Parathyroid adenoma (tissue), 2 donors: ENCODE data around the gene RBM44.

Experiments used
- H2AFZ ChIP-seq: fragments of 300-600 bp; sonication (generic); one replicate; pipeline ENCODE4 v1.7.0; 2017; ENCODE audit warnings: antibody characterized with exemption, mild to moderate bottlenecking
- H3K27ac ChIP-seq: fragments of 300-600 bp; sonication (generic); one replicate; pipeline ENCODE4 v1.7.0; 2017
- H3K27me3 ChIP-seq: fragments of 300-600 bp; sonication (generic); one replicate; pipeline ENCODE4 v1.7.0; 2017; ENCODE audit warnings: low read length; ENCODE audit not compliant: control insufficient read depth, insufficient read depth
- H3K36me3 ChIP-seq: fragments of 300-600 bp; sonication (generic); one replicate; pipeline ENCODE4 v1.7.0; 2017; ENCODE audit warnings: low read length; ENCODE audit not compliant: control insufficient read depth, insufficient read depth
- H3K4me1 ChIP-seq: fragments of 300-600 bp; sonication (generic); one replicate; pipeline ENCODE4 v1.7.0; 2017; ENCODE audit warnings: control low read depth
- H3K4me2 ChIP-seq: fragments of 300-600 bp; sonication (generic); one replicate; pipeline ENCODE4 v1.7.0; 2017; ENCODE audit warnings: low read length
- H3K4me3 ChIP-seq: fragments of 300-600 bp; sonication (generic); one replicate; pipeline ENCODE4 v1.7.0; 2017; ENCODE audit warnings: low read depth, low read length
- H3K79me2 ChIP-seq: fragments of 300-600 bp; sonication (generic); one replicate; pipeline ENCODE4 v1.7.0; 2017; ENCODE audit warnings: control low read depth
- H3K9ac ChIP-seq: fragments of 300-600 bp; sonication (generic); one replicate; pipeline ENCODE4 v1.7.0; 2017; ENCODE audit warnings: mild to moderate bottlenecking
- H3K9me3 ChIP-seq: fragments of 300-600 bp; sonication (generic); one replicate; pipeline ENCODE4 v1.7.0; 2017; ENCODE audit warnings: low read length; ENCODE audit not compliant: control insufficient read depth
- CTCF ChIP-seq: fragments of 300-600 bp; sonication (generic); IDR thresholded peaks from one replicate; pipeline ENCODE4 v1.7.0; 2017; ENCODE audit warnings: antibody characterized with exemption, mild to moderate bottlenecking
- donor health status: primary hyperparathyroidism.

RBM44 gene

DNA sequence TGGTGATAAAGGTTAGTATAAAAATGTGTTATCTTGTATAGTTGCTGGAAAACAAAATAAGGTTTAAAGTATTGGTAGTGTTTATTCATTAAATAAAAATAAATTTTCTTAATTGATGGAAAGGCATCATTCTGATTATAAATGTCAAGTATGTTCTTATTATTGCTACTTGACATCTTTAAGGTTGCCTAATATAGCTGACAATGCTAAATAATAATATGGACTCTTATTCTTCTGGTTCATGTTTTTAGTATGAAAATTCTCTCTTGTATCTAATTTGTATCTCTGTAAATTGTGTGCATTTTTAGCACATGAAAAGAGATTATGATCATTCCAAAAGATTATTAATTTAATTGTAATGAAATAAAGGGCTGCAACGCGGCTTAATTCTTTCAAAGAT, 25.0 kb downstream of the RBM44 start:
- H2AFZ ChIP-seq = no peak overlapping the region
- H3K9me3 ChIP-seq = no peaks in the 10 kb centered on the region
- H3K9ac ChIP-seq = no peak overlapping the region
- TF ChIP-seq CTCF = no peak
- H3K79me2 ChIP-seq = no peaks in the 10 kb centered on the region
- no peak overlapping the region for H3K27ac ChIP-seq
- H3K36me3 ChIP-seq = no peaks in the 10 kb centered on the region
- no peaks in the 10 kb centered on the region for H3K4me1 ChIP-seq
- no peak overlapping the region for H3K4me2 ChIP-seq
- H3K4me3 ChIP-seq = no peak overlapping the region
- no peaks in the 10 kb centered on the region for H3K27me3 ChIP-seq

- no peak for TF ChIP-seq CTCF
- H2AFZ ChIP-seq = no peak overlapping the region
- no peaks in the 10 kb centered on the region for H3K27me3 ChIP-seq
- no peaks in the 10 kb centered on the region for H3K9me3 ChIP-seq
- H3K27ac ChIP-seq = no peak overlapping the region
- H3K9ac ChIP-seq = no peak overlapping the region
- H3K36me3 ChIP-seq = no peaks in the 10 kb centered on the region
- H3K4me1 ChIP-seq = no peaks in the 10 kb centered on the region
- H3K4me3 ChIP-seq = no peak overlapping the region
- no peak overlapping the region for H3K4me2 ChIP-seq
- no peaks in the 10 kb centered on the region for H3K79me2 ChIP-seq
Measured at GRCh38 chr2:237824085-237824484, 25.5 kb downstream of the RBM44 start.

DNA sequence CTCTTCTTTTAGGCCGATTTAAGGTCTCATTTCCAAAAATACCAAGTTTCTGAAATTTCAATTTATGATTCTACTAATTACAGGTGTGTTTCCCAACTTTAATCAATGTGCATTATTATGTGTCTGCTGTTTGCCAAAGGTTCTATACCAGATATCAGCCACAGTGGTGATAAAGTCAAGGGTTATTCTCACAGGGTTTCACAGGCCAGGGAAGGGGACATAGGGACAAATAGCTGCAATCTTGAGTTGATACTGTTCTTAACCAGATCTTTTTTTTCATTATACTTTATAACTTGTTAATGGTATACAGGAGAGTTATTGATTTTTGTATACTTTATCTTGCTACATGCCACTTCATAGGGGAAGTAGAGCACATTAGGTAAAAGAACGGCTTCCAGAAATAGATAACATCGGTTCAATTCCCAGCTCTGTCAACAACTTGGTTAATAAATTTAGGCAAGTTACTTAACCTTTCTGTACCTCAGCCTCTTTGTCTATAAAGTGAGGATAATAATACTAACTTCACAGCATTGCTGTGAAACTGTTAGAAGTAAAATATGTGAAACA, 28.9 kb downstream of the RBM44 start:
- H3K36me3 ChIP-seq = no peaks in the 10 kb centered on the region

GRCh38 chr2:237830522-237830921, 31.9 kb downstream of the RBM44 start:
- H3K4me1 ChIP-seq = no peaks in the 10 kb centered on the region
- H3K9me3 ChIP-seq = no peaks in the 10 kb centered on the region
- no peak overlapping the region for H2AFZ ChIP-seq
- H3K27ac ChIP-seq = no peak overlapping the region
- H3K4me3 ChIP-seq = no peak overlapping the region
- H3K9ac ChIP-seq = no peak overlapping the region
- TF ChIP-seq CTCF = no peak
- no peaks in the 10 kb centered on the region for H3K36me3 ChIP-seq
- no peaks in the 10 kb centered on the region for H3K27me3 ChIP-seq
- no peak overlapping the region for H3K4me2 ChIP-seq
- H3K79me2 ChIP-seq = no peaks in the 10 kb centered on the region

More for the DNA sequence above, 28.9 kb downstream of the RBM44 start:
- H3K27ac ChIP-seq = no peak overlapping the region
- TF ChIP-seq CTCF = no peak
- H3K4me3 ChIP-seq = no peak overlapping the region
- H3K9me3 ChIP-seq = no peaks in the 10 kb centered on the region
- H3K4me1 ChIP-seq = no peaks in the 10 kb centered on the region
- H3K9ac ChIP-seq = no peak overlapping the region
- H3K4me2 ChIP-seq = no peak overlapping the region
- no peaks in the 10 kb centered on the region for H3K27me3 ChIP-seq
- no peaks in the 10 kb centered on the region for H3K79me2 ChIP-seq
- H2AFZ ChIP-seq = no peak overlapping the region

GRCh38 chr2:237833546-237833945, 35.0 kb downstream of the RBM44 start:
- no peak overlapping the region for H3K9ac ChIP-seq
- H3K27ac ChIP-seq = no peak overlapping the region
- no peak overlapping the region for H3K4me3 ChIP-seq
- H3K4me1 ChIP-seq = no peaks in the 10 kb centered on the region
- no peak overlapping the region for H3K4me2 ChIP-seq
- H2AFZ ChIP-seq = no peak overlapping the region
- H3K27me3 ChIP-seq = no peaks in the 10 kb centered on the region
- no peaks in the 10 kb centered on the region for H3K9me3 ChIP-seq
- H3K36me3 ChIP-seq = no peaks in the 10 kb centered on the region
- no peaks in the 10 kb centered on the region for H3K79me2 ChIP-seq
- no peak for TF ChIP-seq CTCF
